ENCODE results near the gene PRR36. TPM values are rescaled to one million over a fixed set of nuclear protein-coding genes. Genes with fewer than 3 reads are reported as not detected.
A peak's percentile ranks its signal among the peaks of the same experiment; 100 is the strongest.

PRR36 gene
- total RNA-seq, 1 donor from 2014 or later = 0.13 TPM

- intact Hi-C loops (cut with DNase I) = no loop called here
- DNase-seq (ENCODE audit: low spot score) = no peak
These were observed 5.1 kb upstream of the PRR36 start for GRCh38 chr19:7879111-7879807.

GRCh38 chr19:7877249-7877836 lies 3.2 kb upstream of the PRR36 start:
- intact Hi-C loops (cut with DNase I) = no loop called here
- no peak for DNase-seq (ENCODE audit: low spot score)

GRCh38 chr19:7874897-7875273 lies 695 bp upstream of the PRR36 start:
- intact Hi-C loops (cut with DNase I) = no loop called here
- no peak for DNase-seq (ENCODE audit: low spot score)

DNA sequence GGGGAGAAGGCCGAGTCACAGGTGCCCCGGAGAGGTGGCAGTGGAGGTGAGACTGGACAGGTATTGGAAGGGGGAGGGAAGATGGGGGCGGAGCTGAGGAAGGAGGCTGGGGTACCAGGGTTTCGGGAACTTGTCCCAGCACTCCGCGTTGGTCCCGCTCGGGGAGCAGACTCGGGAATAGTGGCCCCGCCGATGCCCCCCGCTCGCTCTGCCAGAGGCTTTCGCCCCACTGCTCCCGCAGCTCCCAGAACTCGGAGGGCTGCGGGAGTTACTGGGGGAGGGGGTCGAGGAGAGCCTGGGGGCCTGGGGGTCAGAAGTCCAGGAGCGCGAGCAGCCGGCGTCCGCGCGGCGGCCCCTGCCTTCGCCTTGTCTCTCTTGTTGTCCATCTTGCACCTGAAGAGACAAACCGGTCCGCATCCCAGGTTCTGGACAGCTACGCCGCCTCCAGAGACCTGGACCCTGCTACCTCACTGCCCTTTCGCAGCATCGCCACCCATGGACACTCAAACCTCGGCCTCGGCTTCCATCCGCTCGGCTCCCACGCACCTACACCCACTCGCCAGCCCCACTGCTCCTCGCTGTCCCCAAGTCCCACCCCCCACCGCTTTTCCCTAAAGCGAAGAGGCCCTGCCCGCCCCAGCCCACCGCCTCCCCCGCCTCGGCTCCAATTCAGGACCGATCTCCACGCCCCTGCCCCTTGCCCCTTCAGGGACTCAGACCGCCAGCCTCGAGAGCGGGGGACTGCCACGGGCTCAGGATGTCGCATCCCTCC lies 700 bp downstream of the PRR36 start:
- intact Hi-C loops (cut with DNase I) = no loop called here
- DNase-seq (ENCODE audit: low spot score) = no peak

GRCh38 chr19:7872306-7873204 lies 1.6 kb downstream of the PRR36 start:
- no peak for DNase-seq (ENCODE audit: low spot score)

DNA sequence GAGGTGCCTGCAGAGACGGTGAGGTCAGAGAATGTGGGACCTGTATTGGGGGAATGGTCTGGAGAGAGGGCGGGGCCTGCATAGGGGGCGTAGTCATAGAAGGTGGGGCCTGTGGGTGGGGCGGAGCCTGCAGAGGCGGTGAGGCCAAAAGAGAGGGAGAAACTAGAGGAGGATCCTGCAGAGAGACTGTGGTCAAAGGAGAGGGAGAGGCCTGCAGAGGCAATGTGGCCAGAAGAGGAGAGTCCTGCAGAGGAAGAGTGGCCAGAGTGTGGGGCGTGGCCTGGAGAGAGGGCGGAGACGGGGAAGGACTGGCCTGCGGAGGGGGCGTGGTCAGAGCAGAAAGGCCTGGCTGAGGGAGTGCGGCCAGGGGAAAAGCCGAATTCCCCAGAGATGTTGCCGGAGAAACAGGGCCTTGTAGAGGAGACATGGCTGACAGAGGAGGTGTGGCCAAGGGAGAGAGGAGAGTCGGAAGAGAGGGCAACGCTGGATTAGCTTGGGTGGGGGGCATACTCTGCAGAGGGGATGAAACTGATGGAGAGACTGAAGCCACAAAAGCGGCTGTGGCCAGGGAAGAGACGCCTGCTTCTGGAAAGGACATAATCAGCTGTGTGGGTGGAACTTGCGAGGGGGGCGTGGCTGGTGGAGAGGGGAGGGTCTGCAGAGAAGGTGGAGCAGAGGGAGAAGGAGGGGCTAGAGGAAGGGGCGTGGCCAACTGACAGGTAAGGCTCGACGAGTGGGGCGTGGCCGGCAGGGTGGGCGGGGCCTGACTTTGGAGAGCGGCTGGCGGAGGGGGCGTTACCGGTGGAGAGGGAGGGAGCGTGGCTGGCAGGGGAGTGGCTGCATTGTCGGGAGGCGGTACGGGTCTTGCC lies 2.5 kb downstream of the PRR36 start:
- intact Hi-C loops (cut with DNase I) = no loop called here
- DNase-seq (ENCODE audit: low spot score) = peak; percentile 88

More at GRCh38 chr19:7872306-7873204, 1.6 kb downstream of the PRR36 start:
- intact Hi-C loops (cut with DNase I) = no loop called here

GRCh38 chr19:7870571-7871436 lies 3.4 kb downstream of the PRR36 start:
- intact Hi-C loops (cut with DNase I) = no loop called here
- DNase-seq (ENCODE audit: low spot score) = no peak

DNA sequence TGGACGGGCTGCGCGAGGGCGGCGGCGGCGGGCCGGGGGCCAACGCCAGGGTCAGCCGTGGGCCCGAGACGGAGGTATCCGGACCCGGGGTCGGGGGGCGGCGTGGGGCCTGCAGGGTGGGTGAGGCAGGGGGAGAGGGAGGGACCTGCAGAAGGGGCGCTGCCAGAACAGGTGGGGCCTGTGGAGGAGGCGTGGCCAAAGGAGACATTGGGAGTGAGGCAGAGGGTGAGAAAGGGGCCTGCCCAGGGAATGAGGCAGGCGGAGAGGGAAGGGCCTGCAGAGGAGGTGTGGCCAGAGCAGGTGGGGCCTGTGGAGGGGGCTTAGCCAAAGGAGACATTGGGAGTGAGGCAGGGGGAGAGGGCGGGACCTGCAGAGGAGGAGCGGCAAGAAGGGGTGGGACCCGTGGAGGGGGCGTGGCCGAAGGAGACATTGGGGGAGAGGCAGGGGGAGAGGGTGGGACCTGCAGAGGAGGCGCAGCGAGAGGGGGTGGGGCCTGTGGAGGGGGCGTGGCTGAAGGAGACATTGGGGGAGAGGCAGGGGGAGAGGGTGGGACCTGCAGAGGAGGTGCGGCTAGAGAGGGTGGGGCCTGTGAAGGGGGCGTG lies 4.2 kb downstream of the PRR36 start:
- no peak for DNase-seq (ENCODE audit: low spot score)
- intact Hi-C loops (cut with DNase I) = no loop called here

DNA sequence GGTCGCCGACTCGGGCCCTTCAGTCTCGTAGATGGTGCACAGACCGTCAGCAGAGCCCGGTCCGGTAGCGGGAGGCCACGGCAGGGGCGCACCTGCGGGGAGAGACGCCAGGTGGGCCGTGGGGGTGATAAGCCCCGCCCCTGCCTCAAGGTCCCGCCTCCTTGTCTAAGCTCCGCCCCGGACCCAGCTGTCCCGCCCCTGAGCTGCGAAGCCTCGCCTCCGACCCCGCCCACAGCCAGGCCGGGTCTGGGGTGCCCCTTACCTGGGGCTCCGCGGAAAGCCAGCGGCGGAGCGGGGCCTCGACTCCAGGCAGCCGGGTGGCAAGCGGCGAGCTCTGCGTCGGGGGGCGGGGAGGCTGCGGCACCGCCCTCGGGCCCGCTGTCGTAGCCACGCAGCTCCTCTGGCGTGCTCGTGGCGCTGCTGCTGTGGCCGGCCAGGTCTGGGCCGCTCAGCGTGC lies 4.7 kb downstream of the PRR36 start:
- intact Hi-C loops (cut with DNase I) = no loop called here

GRCh38 chr19:7868671-7869452 lies 5.3 kb downstream of the PRR36 start:
- no peak for DNase-seq (ENCODE audit: low spot score)
- intact Hi-C loops (cut with DNase I) = no loop called here

More for the DNA sequence above, 4.7 kb downstream of the PRR36 start:
- no peak for DNase-seq (ENCODE audit: low spot score)

- no peak for DNase-seq (ENCODE audit: low spot score)
- intact Hi-C loops (cut with DNase I) = no loop called here
These were observed 5.9 kb downstream of the PRR36 start for GRCh38 chr19:7868326-7868670.

DNA sequence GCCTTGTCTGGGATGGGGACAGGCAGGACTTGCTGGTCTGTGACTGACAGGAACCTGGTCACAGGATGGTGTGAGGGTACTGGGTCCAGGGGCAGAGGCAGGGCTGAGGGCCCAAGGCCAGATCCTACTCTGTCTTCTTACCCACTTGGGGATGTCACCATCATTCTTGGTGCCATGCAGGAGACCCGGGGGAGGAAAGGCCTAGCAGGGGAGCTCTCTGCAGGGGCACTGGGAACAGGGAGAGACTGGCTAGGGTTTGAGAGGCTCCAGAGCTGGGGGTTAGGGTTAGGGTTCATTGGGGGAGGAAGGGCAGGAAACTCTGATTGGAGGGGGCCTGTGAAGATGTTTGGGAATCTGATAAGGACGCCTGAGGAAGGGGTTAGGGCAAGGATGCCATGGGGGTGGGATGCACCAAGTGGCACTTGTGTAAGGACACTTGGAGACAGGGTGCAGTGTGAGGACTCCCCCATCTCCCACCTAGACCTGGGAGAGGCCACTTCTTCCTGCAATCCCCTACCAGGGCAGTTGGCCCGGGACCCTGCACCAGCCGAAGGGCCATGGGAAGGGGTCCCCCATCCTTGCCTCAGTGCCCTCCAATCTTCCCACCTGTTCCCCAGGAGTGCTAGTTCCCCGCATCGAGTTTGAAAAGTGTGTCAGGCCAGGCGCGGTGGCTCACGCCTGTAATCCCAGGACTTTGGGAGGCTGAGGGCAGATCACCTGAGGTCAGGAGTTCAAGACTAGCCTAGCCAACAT lies 6.9 kb downstream of the PRR36 start:
- no peak for DNase-seq (ENCODE audit: low spot score)
- intact Hi-C loops (cut with DNase I) = no loop called here

GRCh38 chr19:7866399-7867091 lies 7.6 kb downstream of the PRR36 start:
- intact Hi-C loops (cut with DNase I) = no loop called here
- no peak for DNase-seq (ENCODE audit: low spot score)

DNA sequence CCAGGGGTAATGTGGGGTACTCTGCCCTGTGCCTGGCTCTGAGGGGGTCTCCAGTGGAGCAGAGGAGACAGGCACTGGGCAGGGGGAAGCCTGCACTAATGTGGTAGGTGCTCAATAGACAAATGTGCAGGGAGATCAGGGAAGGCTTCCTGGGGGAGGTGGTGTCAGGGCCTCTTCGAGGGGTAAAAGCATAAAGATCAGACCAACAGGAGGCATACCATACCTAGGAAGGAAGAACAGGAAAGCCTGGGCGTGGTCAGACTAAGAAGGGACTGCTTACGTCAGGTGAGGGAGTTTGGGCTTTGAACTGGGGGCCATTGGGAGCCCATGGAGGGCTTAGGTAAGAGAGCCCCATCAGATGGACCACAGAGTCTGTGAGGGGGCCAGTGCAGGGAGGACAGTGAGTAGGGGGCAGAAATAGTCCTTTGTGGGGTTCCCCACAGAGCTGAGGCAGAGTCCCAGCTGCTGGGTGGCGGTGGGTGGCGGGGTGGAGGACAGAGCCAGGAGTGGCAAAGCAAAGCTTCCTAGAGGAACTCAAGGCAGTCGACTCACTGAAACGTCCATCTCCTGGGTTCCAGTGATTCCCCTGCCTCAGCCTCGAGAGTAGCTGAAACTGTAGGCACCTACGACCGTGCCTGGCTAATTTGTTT lies 8.8 kb downstream of the PRR36 start:
- no peak for DNase-seq (ENCODE audit: low spot score)
- intact Hi-C loops (cut with DNase I) = no loop called here

- no peak for DNase-seq (ENCODE audit: low spot score)
- intact Hi-C loops (cut with DNase I) = no loop called here
These were observed 9.5 kb downstream of the PRR36 start for GRCh38 chr19:7864690-7865074.

All from cardiac septum (tissue), 1 donor.